Stimulated activated CD4-positive, alpha-beta T cell treated with anti-CD3 and anti-CD28 coated beads, Interleukin-15, amount 100 ng/mL, for 48 hours (primary cell): ENCODE results near the gene ST8SIA3.
"Not testable (repeated sequence)": the region's sequence is repeated elsewhere in the genome, so short reads cannot be mapped to it uniquely, and the experiment has no call there.

Experiments used
- DNase-seq, 2 donors: peaks; one replicate each; pipeline ENCODE4 v3.0.0-alpha.2; 2020; ENCODE audit warnings: low read depth in 2 of 2

Gene ST8SIA3

GRCh38 chr18:57366528-57367081 lies 14.2 kb downstream of the ST8SIA3 start:
- no peak for DNase-seq

GRCh38 chr18:57372444-57372843 lies 20.1 kb downstream of the ST8SIA3 start:
- no peak for DNase-seq

GRCh38 chr18:57373017-57373416 lies 20.7 kb downstream of the ST8SIA3 start:
- DNase-seq, result no peak

- DNase-seq, result no peak
Measured at GRCh38 chr18:57376503-57376902, 24.1 kb downstream of the ST8SIA3 start.

- DNase-seq, result no peak
Measured at GRCh38 chr18:57389271-57389670, 36.9 kb downstream of the ST8SIA3 start.

GRCh38 chr18:57390044-57390443 lies 37.7 kb downstream of the ST8SIA3 start:
- no peak for DNase-seq

- not testable (repeated sequence) for DNase-seq
Measured at GRCh38 chr18:57394749-57395148, 42.4 kb downstream of the ST8SIA3 start.

GRCh38 chr18:57396831-57397230 lies 44.5 kb downstream of the ST8SIA3 start:
- not testable (repeated sequence) for DNase-seq

- no peak for DNase-seq
Measured at GRCh38 chr18:57397440-57398132, 45.2 kb downstream of the ST8SIA3 start.

- DNase-seq, result no peak
Measured at GRCh38 chr18:57404345-57404744, 52.0 kb downstream of the ST8SIA3 start.

- no peak for DNase-seq
Measured at GRCh38 chr18:57409650-57410049, 57.3 kb downstream of the ST8SIA3 start.

GRCh38 chr18:57410749-57411148 lies 58.4 kb downstream of the ST8SIA3 start:
- DNase-seq, result no peak

GRCh38 chr18:57416542-57416941 lies 64.2 kb downstream of the ST8SIA3 start:
- DNase-seq, result no peak
